Activated CD4-positive, alpha-beta T cell treated with anti-CD3 and anti-CD28 coated beads, Interleukin-2, amount 50 U/mL, for 16 hours (primary cell): Measurements from ENCODE around the gene CCNJL.
A peak's percentile ranks its signal among the peaks of the same experiment; 100 is the strongest.
"Not testable (repeated sequence)": the region's sequence is repeated elsewhere in the genome, so short reads cannot be mapped to it uniquely, and the experiment has no call there.

ENCODE experiments used
- DNase-seq: peaks from one replicate; pipeline ENCODE4 v3.0.0-alpha.2; 2020

CCNJL gene, protein sequence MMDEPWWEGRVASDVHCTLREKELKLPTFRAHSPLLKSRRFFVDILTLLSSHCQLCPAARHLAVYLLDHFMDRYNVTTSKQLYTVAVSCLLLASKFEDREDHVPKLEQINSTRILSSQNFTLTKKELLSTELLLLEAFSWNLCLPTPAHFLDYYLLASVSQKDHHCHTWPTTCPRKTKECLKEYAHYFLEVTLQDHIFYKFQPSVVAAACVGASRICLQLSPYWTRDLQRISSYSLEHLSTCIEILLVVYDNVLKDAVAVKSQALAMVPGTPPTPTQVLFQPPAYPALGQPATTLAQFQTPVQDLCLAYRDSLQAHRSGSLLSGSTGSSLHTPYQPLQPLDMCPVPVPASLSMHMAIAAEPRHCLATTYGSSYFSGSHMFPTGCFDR

DNA sequence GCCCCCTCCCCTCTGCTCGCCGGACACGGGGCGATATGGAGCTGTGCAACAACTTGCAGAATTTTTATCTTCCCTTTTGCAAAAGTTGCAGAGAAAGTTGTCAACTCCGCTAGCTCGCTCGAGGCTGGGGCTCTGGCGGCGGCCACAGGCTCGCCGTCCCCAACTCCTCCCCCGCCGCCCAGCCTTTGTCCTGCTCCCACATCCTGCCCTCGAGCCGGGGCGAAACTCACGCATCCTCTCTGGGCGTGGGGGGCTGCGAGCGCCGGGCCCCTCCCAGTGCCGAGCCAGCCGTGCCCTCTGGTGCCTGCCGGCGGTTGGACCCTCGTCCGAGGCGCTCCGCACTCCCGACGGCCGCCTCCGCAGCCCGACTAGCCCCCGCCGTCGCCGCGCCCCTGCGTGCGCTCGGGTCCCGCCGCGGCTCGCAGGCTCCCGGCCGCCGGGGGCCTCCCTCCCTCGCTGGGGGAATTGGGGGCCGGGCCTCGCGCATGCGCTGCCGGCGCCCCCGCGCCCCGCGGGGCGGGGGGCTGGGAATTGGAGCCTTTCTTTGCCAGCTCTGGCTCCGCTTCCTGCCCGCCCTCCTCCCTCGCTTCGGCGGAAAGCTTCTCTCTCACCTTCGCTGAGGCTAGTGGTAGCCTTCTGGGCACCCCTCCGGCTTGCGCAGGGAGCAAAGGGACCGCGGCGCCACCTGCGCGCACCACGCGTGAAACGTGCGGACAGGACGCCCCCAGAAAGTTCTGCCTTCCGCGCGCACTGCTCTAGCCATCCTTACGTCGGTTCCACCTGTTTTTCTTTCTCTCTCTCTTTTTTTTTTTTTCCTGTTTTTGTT is at the start of gene CCNJL:
Gene CCNJL (minus strand): TSS at position 431 of the 826 bp plus-strand sequence. CDS start 641 bp downstream, outside the sequence.
- DNase-seq: no peak

DNA sequence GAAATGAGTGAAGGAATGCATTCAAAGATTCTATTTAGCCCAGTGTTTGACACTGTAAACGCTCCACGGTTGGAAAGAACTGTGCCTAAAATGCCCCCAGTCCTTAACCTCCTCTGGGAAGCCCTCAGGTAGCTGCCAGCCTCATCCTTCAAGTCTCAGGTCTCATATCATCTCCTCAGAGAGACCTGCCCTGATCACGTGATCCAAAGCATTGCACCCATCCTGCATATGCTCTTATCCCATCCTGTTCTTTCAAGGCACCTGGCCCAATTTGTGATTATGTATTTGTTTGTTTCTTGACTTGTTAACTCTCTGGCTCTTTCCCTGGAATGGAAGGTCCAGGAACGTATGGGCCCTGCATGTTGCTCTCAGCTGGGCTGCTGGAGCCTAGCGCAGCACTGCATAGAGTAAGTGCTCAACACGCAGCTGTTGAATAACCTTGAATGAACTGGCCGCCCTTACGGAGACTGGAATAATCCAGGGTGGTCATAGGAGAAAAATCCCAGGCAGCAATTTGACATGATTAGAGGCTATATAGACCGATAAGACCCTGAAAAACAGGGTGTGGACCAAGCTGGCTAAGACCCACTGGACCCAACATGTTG is 49.4 kb upstream of the CCNJL start:
- no peak for DNase-seq

DNA sequence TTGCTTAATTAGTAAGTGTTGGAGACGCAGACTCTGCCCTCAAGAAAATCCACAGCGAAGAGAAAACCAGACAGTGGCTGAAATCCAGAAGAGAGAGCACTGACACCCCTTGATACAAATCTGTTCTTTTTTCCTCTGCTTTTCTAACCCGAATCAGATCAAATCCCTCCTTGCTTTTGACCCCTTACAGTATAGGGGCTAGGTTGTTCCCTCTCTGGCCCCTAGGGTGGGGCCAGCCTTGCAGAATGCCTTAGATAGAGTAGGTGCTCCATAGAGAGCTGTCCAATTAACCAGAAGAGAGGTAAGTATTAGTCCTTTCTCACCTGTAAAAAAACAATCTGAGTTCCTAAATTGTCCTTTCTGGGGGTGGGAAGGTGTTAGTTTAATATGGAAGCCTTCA is 47.9 kb upstream of the CCNJL start:
- DNase-seq: no peak

DNA sequence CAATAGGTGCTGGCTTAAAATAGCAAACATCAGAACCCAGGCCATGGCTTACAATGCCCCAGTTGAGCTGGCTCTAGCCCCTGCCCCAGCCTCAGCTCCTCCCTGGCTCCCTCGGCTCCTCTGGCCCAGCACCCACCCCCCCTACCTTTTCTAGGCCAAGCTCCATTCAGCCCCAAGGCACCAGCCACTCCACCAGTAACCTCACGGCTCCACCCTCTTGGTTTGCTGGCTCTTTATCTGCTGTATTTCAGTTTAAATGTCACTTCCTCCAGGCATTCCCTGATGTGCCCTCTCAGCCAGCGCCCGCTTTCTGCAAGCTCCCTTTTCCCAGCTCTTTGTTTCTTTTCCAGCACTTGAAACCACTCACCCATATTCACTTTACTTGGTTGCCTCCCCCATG is 47.5 kb upstream of the CCNJL start:
- no peak for DNase-seq

DNA sequence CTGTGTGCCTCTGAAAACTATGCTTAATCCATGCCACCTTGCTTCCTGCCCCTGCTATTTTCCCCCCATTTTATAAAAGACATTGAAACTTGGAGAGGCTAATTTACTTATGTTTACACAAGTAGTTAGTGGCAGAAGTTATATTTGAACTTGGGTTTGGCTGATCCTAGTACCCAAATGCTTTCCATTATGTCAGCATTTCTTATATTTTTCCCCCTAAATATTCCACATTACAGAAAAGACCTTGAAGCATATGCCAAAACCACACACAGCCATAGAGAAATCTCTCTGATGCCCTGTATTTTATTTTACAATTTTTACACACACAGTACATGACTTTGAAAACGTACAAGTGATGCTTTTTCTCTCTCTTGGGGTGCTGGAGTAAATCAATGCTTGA is 46.9 kb upstream of the CCNJL start:
- DNase-seq: no peak

DNA sequence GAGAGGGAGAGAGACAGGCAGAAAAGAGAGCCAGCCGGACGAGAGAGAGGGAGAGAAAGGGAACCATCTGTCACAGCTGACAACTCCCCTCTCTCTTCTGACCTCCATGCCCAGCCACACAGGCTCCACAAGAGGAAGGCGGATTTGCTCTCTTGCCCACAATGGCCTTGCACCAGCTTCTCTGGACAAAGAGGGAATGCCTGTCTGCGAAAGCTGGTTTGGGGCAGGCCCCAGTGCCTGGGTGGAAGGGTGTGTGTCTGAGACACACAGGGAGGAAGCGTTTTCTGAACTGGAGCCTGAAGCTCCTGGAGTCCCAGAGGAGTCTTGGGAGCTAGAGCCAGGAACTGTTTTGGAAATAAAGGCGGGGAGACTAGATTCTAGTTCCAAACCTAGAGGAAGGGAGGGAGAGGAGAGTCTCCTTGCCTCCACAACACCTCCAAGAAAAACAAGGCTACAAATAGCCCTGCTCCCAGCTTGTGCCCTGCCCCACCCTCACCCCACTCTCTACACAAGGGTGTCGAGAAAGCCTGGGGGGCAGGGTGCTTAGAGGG is 45.6 kb upstream of the CCNJL start:
- no peak for DNase-seq

DNA sequence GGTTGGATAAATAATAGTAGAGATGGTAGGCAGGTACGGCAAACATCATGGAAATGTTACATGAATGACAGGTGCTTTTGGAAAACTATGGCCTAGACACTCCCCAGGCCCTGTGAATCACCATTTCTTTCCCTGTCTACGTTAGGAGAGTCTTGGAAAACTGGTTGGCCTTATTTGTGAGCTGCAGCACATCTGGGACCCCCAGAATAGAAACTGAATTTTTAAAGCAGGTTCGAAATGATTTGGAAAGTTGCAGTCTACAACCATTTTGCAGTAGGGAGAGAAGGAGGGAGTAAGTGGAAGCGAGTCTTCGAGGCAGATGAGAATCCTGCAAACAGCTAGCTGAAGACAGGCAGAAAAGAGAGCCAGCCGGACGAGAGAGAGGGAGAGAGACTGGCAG is 45.0 kb upstream of the CCNJL start:
- DNase-seq: no peak

DNA sequence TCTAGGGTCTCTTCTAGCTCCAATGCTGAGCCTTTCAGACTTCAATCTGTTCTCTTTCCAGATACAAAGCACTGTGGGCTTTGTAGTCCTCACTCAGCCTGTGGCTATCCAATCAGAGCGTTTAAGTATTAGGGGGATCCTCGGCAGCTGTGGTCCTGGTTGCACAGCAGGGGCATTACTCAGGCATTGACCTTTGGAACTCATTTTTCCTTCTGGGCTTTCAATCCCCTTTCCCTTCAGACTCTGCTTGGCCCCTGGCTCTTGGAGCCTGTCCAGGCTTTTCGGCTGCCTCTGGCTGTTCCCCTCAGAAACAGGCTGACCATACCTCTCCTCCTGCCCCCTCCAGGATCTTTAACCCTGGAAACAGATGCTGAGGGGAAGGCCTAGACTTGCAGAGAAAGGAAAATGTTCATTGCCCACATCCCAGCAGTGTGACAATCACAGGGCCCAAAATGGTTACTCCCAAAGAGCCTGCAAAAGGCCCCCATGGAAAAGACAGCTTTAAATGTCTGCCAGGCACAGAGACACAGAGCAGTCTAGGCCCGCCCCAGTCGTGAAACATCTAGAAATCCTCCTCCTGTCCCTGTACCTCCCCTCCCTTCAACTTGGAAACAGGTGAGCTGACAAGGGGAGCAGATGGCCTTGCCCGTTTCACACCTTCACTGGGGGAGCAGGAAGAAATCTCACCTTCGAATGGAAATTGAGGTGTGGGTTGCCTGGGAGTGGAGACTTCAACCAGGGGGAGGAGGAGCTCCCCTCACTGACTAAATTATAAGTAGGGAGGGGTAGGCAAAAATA is 44.4 kb upstream of the CCNJL start:
- DNase-seq: no peak

DNA sequence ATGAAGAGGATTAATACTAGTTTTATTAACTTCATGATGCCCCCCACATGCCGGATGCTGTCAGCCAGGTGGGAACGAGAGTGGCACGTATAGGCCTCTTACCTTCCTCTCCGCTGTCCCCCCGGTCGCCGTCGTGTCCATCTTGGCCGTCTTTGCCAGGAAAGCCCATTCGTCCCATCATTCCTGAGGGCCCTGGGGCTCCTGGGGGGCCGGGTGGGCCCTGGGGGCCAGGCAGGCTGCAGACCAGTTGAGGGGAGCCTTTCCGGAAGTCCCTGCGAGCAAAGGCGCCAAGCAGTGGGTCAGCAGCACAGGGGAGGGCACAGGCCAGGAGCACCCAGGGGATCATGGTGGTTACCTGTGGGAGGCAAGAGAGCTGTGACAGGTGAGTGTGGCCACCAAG is 42.3 kb upstream of the CCNJL start:
- no peak for DNase-seq

DNA sequence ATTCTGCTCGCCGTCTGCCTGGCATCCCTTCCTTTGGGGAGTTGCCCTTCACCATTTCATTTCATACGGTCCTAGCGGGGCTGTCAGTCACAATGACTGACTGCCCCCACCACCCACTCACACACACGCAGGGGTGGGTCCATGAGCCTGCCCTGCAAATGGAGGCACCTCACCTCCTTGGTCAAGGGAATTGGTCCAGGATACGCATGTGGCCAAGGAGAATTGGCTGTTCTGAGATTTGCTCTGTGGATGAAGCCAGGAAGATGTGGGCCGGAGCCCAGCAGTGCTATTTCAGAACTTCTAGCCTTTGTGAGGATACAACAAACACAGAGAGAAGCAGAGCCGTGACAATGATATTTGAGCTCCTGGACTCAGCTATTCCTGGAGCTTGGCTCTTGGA is 41.0 kb upstream of the CCNJL start:
- DNase-seq: no peak

DNA sequence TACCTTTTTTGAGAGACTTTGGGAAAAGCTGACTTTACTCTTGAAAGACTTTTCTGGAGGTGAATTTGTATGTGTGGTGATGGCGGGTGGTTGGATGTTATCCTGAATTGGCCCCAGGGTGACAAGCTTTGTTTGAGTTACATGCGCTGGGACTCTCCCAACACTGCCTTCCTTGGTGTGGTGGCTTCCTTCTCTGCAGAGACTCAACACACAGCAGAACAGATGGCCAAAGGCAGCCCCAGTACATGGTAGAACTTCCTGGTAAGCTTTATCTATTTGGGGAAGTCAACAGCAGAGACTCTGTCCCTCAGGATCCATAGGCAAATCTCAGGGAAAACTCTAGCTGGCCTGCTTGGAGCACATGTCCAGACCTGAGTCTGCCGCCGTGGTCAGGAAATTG is 39.9 kb upstream of the CCNJL start:
- DNase-seq: no peak

DNA sequence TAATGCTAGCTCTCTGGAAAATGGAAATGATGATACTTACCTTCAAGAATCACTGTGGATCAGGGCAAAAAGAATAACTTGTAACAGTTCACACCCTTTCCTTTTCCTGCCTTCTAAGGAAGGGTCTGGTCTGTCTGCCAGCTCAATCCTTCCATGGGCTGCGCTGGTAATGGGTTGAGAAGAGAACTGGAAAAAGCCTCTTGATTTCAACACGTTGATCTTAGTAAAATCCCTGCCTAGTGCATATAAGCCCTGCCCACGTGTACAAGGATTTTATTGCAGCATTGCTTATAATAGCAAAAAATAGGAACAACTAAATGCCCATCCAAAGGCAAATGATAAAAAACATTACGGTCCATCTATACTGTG is 37.6 kb upstream of the CCNJL start:
- DNase-seq: no peak

DNA sequence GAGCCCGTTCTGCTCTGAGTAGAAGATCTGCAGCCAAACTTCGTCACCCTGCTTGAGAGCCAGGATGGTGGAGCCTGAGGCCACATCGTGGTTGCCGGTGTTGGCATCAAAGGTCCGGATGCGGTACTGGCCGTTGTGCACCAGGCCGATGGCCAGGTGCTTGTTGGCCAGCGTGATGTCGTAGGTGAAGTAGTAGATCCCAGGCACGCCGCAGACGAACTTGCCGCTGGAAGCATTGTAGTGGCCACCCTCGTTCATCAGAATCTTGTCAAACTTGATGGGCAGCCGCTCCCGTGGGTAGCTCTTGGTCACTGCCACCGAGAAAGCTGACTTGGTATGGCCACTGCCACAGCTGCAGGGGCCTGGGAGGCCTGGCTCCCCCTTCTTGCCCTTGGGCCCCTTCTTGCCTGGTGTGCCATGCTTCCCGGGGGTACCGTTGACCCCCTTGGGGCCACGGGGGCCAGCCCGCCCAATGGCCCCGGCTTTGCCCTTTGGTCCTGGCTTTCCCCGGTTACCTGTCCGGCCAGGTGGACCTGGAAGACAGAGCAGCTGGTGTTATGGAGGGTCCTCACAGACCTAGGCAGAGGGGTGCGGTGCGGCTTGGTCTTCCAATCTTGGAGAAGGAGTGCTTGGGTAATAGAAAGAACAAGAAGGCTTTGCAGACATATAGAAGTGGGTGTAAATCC is 37.0 kb upstream of the CCNJL start:
- DNase-seq: no peak

DNA sequence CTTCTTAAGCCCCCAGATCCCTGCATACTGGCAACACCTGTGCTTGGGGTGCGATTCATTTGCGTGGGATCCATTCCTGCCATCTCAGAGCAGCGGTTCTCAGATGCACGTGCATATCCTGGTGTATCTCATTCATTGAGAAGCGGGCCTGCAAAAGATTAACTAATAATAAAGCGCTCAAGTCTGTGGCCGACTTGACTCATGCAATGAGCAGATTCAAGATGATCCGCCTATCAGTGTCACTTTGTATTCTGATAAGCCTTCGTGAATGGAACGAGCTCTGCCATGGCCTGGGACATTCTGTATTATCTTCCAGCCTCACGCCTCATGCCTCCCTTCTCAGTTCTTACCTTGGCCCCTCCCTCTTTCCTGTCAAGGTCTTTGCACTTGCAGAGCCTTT is 35.7 kb upstream of the CCNJL start:
- no peak for DNase-seq

DNA sequence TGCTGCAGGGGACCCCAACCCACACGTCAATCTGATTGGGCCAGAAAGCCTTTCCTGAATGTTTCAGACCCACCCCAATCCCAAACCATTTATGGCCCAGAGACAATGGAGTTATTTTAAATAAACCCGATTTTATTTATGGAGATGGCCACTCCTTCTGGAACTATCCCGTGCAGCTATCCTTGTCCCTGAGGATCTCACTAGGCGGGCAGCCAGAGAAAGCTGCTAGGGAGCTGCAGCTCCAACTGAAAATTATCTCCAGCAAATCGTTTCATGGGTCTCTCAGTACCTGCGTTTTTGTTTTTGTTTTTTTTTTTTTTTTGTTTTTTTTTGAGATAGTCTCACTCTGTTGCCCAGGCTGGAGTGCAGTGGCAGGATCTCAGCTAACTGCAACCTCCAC is 35.1 kb upstream of the CCNJL start:
- DNase-seq: no peak

DNA sequence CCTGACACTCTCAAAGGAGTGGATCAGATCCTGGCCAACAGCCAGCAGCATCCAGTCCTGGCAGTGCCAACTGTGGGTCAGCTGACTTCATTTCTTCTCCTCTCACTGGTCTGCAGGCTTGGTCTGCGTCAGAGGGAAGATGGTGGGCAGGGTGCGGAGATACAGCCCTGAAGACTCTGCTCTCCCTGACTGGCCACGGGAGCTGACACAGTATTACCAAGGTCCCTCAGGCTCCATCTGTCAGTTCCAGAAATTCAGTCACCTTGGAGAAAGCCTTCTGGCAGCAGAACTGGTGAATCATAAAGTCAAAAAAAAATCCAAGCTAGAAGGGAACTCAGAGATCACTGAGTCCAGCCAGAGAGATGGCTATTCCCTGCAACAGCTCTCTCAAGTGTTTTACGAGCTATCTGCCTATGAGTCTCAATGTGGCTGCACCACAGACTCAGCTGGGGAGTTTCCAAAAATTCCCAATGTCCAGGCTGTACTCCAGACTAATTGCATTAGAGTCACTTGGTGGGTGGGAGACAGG is 30.1 kb upstream of the CCNJL start:
- no peak for DNase-seq

DNA sequence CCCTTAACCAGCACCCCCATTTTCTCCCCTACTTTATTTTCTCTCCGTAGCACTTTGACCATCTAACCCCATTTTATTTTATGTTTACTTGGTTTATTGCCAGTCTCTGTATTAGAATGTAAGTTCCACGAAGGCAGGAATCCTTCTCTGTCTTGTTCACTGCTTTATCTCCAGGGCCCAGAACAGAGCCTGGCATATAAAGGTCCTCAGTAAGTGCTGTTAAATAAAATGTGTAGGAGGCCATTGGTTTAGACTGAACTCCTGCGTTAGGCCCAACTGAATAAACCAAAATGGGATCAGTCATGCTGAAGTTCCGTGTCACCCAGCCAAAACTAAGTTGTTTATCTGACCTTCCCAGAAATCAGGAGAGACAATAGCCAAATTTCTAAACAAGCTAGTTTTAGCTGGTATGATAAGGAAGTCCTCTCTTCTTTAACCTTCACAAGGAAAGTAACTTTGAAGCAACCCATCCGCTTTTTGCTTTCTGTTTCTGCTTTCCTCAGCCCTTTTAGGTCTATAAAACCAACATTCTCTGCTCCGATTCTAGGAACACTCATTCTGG is 29.0 kb upstream of the CCNJL start:
- no peak for DNase-seq

DNA sequence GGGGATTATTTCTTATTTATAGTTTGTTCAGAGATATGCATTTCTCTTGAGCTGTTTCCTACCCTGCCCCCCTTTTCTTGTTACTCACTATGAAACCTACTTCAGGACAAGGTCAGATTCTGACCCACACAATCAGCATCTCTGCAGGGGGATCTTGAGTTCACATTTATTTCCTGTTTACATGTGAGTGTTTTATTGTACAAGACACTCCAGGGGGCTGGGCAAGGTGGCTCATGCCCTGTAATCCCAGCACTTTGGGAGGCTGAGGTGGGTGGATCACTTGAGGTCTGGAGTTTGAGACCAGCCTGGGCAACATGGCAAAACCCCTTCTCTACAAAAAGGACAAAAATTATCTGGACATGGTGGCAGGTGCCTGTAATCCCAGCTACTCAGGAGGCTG is 28.1 kb upstream of the CCNJL start:
- DNase-seq: not testable (repeated sequence)

DNA sequence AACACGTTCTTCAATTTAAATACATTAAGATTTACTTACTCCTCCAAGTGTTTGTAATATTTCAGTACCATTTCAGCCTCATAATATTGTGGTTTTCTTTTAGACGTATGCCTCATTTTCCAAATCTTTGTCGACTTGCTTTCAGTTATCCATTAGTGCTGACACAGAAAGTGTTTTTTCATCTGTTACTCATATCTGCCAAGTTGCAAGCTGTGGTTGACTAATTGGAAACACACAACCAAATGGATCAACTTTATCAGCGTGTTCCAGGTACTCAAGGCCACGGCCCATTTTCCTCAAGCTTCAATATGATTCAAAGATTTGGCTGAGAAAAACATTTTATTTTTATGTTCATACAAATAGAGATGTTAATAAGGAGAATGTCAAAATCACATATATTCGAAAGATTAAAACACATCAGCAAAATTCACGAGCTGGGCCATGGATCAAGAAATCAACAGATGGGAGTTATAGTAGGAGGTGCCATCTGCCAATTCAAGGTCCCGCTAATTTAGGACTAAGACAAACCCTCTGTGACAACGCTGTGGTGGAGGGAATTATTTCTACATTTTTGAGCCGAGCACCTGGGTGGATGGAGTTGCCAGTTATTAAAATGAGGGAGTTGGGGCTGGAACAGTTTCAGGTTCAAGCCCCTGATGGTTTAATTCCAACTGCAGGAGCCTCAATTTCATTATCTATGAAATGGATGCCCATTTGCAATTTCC is 27.2 kb upstream of the CCNJL start:
- peak; percentile 40 for DNase-seq

DNA sequence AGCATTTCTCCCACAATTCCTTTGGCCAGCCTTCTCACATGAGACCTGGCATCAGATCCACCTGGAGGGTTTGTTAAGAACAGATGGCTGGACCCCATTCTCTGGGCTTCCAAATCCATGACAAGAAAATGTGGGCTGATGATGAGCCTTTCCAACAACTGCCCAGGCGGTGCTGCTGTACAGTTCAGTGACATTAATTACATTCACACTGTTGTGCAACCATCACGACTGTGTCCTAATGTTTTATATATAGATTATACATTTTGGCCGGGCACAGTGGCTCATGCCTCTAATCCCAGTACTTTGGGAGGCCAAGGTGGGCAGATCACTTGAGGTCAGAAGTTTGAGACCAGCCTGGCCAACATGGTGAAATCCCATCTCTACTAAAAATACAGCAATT is 22.4 kb upstream of the CCNJL start:
- DNase-seq: not testable (repeated sequence)

DNA sequence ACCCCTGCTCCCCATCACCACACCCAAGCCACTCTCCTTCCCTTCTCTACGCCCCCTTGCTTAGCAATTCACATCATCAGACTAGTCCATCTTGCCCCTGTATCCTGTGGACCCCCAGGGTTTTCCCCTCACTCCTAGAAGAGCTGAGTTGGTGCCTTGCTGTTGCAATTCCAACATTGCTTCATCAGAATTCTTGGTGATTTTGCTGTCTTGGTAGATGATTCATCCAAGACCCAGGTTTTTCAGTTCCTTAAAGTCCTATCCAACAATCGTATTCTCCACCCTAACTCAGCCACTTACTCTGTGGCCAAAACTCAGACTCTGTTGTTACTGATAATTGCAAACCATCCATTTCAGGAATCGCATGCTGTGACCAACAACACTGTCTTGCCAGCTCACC is 21.4 kb upstream of the CCNJL start:
- DNase-seq: no peak
